C4-2B (cell line): ENCODE measurements around the gene ABHD2.
"Not testable (repeated sequence)": the region's sequence is repeated elsewhere in the genome, so short reads cannot be mapped to it uniquely, and the experiment has no call there.

Experiments
- CTCF ChIP-seq: fragments of 450-650 bp; conservative IDR thresholded peaks from 2 replicates; pipeline ENCODE4 v1.5.1; 2017; ENCODE audit warnings: mild to moderate bottlenecking
- ZFX ChIP-seq: fragments of 450-650 bp; IDR thresholded peaks from 2 replicates; pipeline ENCODE4 v1.6.1; 2017

- not testable (repeated sequence) for TF ChIP-seq CTCF, ZFX
These were observed 151.9 kb downstream of the ABHD2 start for GRCh38 chr15:89239883-89240810.
